Activated T-cell treated with anti-CD3 and anti-CD28 coated beads, Interleukin-2, amount 50 U/mL, for 72 hours (primary cell): ENCODE results near the gene SLC4A4. TPM values are rescaled to one million over a fixed set of nuclear protein-coding genes. Genes with fewer than 3 reads are reported as not detected.

Experiments used
- ATAC-seq, 2 donors: fragments of 150-1000 bp; cut with Tn5 transposase; replicated peaks in 1 of 2; 2 replicates each; pipeline ENCODE4 v1.10.0; 2021; ENCODE audit warnings: moderate library complexity in 2 of 2, mild to moderate bottlenecking in 1 of 2
- DNase-seq, 2 donors: peaks; one replicate each; pipeline ENCODE4 v3.0.0; 2021 to 2022; ENCODE audit warnings: mixed read lengths in 1 of 2
- H3K27ac Mint-ChIP-seq: one replicate; pipeline ENCODE4 v1.8.0; 2022; ENCODE audit warnings: mild to moderate bottlenecking, moderate library complexity, mixed read lengths
- H3K27me3 Mint-ChIP-seq: one replicate; pipeline ENCODE4 v1.8.0; 2022; ENCODE audit warnings: low read depth, mixed read lengths
- H3K36me3 Mint-ChIP-seq, 2 donors: one replicate each; pipeline ENCODE4 v1.8.0; 2022; ENCODE audit warnings: mixed read lengths in 2 of 2, mild to moderate bottlenecking in 1 of 2; ENCODE audit not compliant: insufficient read depth in 2 of 2
- H3K4me1 Mint-ChIP-seq: one replicate; pipeline ENCODE4 v1.8.0; 2022; ENCODE audit warnings: low read depth, mixed read lengths
- H3K4me3 Mint-ChIP-seq, 2 donors: one replicate each; pipeline ENCODE4 v1.8.0; 2022; ENCODE audit warnings: mild to moderate bottlenecking in 2 of 2, mixed read lengths in 2 of 2, moderate library complexity in 2 of 2
- H3K9me3 Mint-ChIP-seq, 2 donors: one replicate each; pipeline ENCODE4 v1.8.0; 2022; ENCODE audit warnings: mixed read lengths in 2 of 2
- total RNA-seq, 2 donors: library from RNA; stranded (reverse); gene quantifications; one replicate each; pipeline ENCODE4 v1.2.3, GENCODE V29; 2022

The SLC4A4 gene
- total RNA-seq, 2 donors from 2014 or later: 0.26 to 0.46 TPM

DNA sequence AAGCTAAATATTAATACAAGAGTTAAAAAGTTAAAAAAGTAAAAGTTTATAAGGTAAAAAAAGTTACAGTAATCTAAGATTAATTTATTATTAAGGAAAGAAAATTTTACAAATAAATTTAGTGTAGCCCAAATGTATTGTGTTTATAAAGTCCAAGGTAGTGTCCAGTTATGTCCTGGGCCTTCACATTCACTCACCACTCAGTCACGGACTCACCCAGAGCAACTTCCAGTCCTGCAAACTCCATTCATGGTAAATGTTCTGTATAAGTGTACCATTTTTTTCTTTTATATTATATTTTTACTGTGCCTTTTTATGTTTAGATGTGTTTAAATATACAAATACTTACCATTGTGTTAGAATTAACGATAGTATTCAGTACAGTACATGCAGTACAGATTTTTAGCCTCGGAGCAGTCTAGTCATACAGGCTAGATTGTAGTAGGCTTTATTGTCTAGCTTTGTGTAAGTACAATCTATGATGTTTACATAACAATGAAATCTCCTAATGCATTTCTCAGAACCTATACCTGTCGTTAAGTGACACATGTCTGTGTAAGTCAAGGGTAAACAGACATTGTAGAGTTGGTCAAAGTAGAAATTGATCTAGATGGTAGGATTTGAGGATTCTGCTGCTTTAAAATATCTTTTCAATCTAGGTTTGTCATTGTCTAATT lies 247.4 kb downstream of the SLC4A4 start:
- H3K4me3 Mint-ChIP-seq: no peak overlapping the region
- no peak for ATAC-seq
- peaks cover 2 to 5% of the 10 kb centered on the region in 2 donors for H3K9me3 Mint-ChIP-seq
- no peak overlapping the region for H3K27ac Mint-ChIP-seq
- no peaks in the 10 kb centered on the region for H3K36me3 Mint-ChIP-seq
- H3K4me1 Mint-ChIP-seq: no peaks in the 10 kb centered on the region
- no peak for DNase-seq
- H3K27me3 Mint-ChIP-seq: peaks cover 5% of the 10 kb centered on the region

DNA sequence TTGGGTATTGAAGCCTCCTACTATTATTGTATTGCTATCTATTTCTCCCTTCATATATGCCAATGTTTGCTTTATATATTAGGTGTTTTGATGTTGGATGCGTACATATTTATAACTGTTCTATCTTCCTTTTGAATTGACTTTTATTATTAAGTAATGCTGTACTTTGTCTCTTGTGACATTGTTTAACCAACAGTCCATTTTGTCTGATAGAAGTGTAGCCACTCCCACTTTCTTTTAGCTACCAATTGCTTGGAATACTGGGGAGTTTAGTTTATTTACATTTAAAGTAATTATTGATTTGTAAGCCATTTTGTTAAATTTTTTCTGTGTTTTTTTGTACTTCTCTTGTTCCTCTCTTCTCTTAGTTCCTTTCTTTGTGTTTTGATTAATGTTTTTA lies 249.2 kb downstream of the SLC4A4 start:
- Mint-ChIP-seq H3K9me3 (peaks cover 0 to 3% of the 10 kb centered on the region in 2 donors), H3K27me3 (peaks cover 5% of the 10 kb centered on the region), H3K4me3 (no peak overlapping the region), H3K4me1 (no peaks in the 10 kb centered on the region), H3K27ac (no peak overlapping the region), H3K36me3 (no peaks in the 10 kb centered on the region)
- ATAC-seq (no peak), DNase-seq (no peak)

DNA sequence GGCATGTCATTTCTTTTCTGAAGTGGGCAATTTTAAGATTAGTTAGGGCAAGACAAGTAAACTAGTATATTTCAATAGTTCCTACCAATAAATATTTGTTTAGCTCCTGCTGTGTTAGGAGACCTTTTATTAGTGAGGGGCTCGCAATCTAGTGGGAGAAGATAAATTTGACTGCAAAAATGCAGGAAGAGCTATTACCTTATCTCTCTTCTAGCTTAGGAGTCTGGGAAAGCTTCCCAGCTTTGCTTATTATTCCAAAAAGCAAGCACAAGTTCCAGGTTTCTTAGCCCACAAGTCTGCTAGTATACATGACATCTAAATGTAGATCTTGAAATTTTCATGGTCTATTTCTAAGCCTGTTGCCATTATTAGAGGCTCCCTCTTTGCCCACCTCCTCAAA lies 254.0 kb downstream of the SLC4A4 start:
- Mint-ChIP-seq H3K4me1 (no peaks in the 10 kb centered on the region), H3K9me3 (peaks cover 0 to 3% of the 10 kb centered on the region in 2 donors), H3K4me3 (no peak overlapping the region), H3K36me3 (no peaks in the 10 kb centered on the region), H3K27me3 (peaks cover 5% of the 10 kb centered on the region), H3K27ac (no peak overlapping the region)
- DNase-seq (no peak), ATAC-seq (no peak)

DNA sequence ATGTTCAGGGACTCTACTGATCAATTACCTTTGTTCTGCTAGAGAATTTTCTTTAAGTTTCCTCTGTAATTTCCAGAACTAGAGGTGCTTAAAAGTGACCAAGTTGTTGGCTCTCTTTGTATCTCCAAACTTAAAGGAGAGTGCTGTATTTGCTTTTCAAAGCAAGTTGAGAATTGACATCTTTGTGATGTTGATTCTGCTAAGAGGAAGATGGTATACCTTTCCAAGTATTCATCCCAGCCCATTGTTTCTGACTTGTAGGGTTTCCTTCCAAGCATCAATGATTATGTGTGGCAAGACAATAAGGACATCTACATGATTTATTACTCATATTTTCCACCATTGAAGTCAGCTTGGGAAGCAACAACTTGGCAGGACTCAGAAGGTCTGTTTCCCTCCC lies 254.5 kb downstream of the SLC4A4 start:
- ATAC-seq (no peak), DNase-seq (no peak)
- Mint-ChIP-seq H3K36me3 (no peaks in the 10 kb centered on the region), H3K27ac (no peak overlapping the region), H3K9me3 (peaks cover 0 to 3% of the 10 kb centered on the region in 2 donors), H3K4me1 (no peaks in the 10 kb centered on the region), H3K27me3 (peaks cover 10% of the 10 kb centered on the region), H3K4me3 (no peak overlapping the region)

DNA sequence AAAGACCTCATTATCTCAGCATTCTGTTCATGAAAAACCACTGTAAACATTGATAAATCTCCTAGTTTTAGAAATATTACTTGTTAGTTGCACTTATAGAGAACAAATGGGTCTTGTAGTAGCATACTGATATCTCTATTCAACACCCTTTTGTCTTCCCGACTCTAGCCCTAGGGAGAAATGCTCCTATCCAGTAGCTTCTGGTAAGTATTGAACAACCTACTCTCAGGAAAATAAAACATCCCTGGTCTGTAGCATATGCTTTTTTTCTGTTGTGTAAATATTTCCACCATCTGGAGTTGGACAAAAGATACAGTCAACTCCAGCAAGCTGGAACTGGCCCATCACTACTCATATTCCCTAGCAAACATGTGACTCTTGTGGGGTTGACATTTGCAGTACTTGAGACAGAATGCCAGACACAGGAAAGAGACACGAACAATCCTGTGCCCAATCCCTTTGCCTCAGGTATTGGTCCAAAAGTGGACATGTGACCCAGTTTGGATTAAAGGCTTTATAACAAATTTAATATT lies 256.8 kb downstream of the SLC4A4 start:
- DNase-seq (no peak), ATAC-seq (no peak)
- Mint-ChIP-seq H3K36me3 (no peaks in the 10 kb centered on the region), H3K9me3 (no peaks in the 10 kb centered on the region), H3K4me3 (no peak overlapping the region), H3K4me1 (no peaks in the 10 kb centered on the region), H3K27ac (no peak overlapping the region), H3K27me3 (peaks cover 6% of the 10 kb centered on the region)

DNA sequence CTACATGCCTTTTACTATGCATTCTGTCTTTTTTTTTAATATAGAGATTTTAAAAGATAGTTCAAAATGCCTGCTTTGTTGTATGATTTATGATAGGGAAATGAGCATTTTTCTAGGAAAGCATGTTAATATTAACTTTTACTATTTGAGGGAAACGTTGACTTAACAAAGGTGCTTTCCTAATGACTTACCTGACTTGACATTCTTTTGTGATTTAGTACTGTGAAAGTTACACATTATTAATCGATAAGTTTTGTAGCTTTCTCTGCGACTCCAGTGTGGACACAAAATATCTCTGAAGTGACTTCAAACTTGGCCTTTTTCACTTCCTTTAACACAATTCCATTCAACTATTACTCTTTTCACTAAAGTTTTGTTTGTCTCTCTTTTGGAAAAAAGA lies 260.8 kb downstream of the SLC4A4 start:
- DNase-seq: no peak
- Mint-ChIP-seq H3K36me3 (no peaks in the 10 kb centered on the region), H3K27ac (no peak overlapping the region), H3K27me3 (peaks cover 6% of the 10 kb centered on the region), H3K4me1 (no peaks in the 10 kb centered on the region), H3K9me3 (no peaks in the 10 kb centered on the region), H3K4me3 (no peak overlapping the region)
- ATAC-seq: no peak

DNA sequence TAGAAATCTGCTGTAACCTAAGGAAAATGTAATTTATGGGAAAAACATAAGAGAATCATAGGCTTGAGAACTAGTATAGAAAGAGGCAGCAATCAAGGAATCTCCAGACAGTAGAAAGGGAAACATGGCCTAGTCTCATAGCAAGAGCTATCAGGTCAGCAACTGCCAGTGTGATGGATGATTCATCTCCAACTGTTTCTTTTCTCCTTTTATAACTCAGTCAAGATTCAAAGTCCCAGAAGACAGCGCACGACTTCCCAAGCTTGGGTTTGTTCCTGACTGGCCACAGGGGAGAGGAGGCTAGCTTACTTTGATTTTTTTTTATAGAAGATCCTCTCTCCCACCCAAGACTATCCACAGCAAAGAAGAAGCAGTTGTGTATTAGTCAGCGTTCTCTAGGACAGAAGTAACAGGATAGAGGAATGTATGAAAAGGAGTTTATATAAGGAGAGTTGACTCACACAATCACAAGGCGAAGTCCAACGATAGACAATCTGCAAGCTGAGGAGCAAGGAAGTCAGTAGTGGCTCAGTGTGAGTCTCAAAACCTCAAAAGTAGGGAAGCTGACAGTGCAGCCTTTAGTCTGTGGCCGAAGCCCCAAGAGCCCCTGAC lies 263.6 kb downstream of the SLC4A4 start:
- H3K4me3 Mint-ChIP-seq: no peak overlapping the region
- peaks cover 0 to 1% of the 10 kb centered on the region in 2 donors for H3K36me3 Mint-ChIP-seq
- H3K4me1 Mint-ChIP-seq: no peaks in the 10 kb centered on the region
- H3K27me3 Mint-ChIP-seq: peaks cover 8% of the 10 kb centered on the region
- DNase-seq (no peak), ATAC-seq (no peak)
- no peak overlapping the region for H3K27ac Mint-ChIP-seq
- peaks cover under 1 to 3% of the 10 kb centered on the region in 2 donors for H3K9me3 Mint-ChIP-seq

DNA sequence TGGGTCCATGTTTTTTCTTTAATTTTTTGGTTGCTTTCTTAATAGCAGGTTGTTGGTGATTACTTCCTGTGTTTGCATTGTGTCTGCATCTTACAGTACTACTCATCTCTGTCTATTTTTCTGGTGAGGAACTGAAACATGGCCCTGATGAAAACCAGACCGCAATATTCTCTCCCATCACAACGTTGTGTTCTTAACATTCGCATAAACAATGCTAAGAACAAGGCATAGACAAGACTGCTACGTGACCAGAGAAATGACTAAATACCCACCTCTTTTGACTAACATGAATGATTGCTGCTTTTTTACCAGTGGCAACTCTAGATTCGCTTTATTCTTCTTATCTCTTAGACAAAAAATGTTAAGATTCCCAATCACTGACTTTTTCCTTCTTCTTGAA lies 266.0 kb downstream of the SLC4A4 start:
- ATAC-seq (no peak), DNase-seq (no peak)
- H3K36me3 Mint-ChIP-seq: peaks cover 2 to 4% of the 10 kb centered on the region in 2 donors
- H3K27me3 Mint-ChIP-seq: peaks cover 8% of the 10 kb centered on the region
- peaks cover 4 to 6% of the 10 kb centered on the region in 2 donors for H3K9me3 Mint-ChIP-seq
- H3K4me3 Mint-ChIP-seq: no peak overlapping the region
- H3K4me1 Mint-ChIP-seq: no peaks in the 10 kb centered on the region
- no peak overlapping the region for H3K27ac Mint-ChIP-seq

DNA sequence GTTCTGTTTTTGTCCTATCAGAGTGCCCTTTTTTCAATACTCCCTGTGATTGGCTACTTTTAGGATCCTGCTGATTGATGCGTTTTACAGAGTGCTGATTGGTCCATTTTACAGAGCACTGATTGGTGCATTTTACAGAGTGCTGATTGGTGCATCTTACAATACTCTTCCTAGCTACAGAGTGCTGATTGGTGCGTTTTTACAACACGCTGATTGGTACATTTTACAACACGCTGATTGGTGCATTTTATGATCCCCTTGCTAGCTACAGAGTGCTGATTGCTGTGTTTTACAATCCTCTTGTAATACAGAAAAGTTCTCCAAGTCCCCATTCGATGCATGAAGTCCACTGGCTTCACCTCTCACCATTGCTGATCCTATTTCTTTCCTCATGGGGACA lies 268.3 kb downstream of the SLC4A4 start:
- Mint-ChIP-seq H3K27me3 (peaks cover 8% of the 10 kb centered on the region), H3K27ac (no peak overlapping the region), H3K4me3 (no peak overlapping the region), H3K36me3 (peaks cover 2 to 4% of the 10 kb centered on the region in 2 donors), H3K9me3 (peaks cover 4 to 6% of the 10 kb centered on the region in 2 donors), H3K4me1 (no peaks in the 10 kb centered on the region)
- DNase-seq (no peak), ATAC-seq (no peak)

DNA sequence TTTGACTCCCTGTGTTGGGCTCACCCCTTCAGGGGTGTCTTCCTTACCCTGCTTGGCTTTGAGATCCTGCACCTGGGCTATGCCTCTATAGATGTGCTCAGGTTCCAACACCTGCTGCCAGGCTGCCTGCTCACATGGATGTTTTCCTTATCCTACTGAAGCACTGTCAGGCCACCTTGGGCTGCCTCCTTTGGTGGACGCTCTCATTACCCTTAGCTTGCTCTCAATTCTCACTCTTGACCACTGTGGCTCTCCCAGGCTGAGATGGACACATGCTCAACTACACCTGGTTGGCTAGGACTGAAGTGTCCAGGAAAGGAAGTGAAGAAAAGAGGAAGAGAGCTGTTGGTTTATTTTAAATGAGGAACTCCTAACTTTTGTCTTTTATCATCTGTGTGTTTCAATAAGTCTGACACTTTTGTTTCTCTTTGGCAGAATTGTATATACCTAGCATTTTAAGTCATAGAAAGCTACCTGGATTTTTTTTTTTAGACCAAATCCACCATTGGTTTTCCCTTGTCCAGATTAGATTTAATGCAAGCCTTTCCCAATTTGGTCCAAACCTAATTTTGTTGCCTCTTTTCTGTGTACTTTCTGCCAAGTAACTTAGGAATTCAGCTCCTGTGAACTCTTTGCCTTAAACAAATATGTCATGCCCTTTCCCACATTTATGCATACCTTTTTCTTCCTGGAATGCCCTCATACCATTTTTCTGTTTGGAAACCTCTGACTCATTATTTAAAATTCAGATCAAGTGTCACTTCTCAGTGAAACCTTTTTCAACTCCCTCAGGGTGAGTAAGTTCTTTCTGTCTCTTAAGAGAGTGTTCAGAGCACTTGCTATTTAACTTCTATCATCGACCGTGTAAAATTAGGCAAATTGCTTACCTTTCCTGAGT lies 269.2 kb downstream of the SLC4A4 start:
- ATAC-seq: no peak
- Mint-ChIP-seq H3K4me3 (no peak overlapping the region), H3K9me3 (peaks cover 4 to 6% of the 10 kb centered on the region in 2 donors), H3K36me3 (peaks cover 2 to 4% of the 10 kb centered on the region in 2 donors), H3K27ac (no peak overlapping the region), H3K27me3 (peaks cover 8% of the 10 kb centered on the region), H3K4me1 (no peaks in the 10 kb centered on the region)
- DNase-seq: no peak

DNA sequence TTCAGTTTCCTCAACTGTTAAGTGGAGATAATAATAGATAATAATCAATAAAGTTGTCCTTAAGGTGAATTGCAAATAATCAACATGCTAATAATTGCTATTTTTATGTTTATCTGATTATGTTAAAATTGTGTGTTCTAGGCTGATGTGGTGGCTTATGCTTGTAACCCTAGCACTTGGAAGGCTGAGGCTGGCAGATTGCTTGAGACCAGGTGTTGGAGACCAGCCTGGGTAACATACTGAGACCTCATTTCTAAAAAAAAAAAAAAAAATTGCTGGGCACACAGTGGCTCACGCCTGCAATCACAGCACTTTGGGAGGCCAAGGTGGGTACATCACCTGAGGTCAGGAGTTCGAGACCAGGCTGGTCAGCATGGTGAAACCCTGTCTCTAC lies 269.9 kb downstream of the SLC4A4 start:
- DNase-seq: no peak
- ATAC-seq: no peak
- Mint-ChIP-seq H3K27me3 (peaks cover 8% of the 10 kb centered on the region), H3K27ac (no peak overlapping the region), H3K4me3 (no peak overlapping the region), H3K4me1 (no peaks in the 10 kb centered on the region), H3K36me3 (peaks cover 2 to 4% of the 10 kb centered on the region in 2 donors), H3K9me3 (peaks cover 4 to 6% of the 10 kb centered on the region in 2 donors)

DNA sequence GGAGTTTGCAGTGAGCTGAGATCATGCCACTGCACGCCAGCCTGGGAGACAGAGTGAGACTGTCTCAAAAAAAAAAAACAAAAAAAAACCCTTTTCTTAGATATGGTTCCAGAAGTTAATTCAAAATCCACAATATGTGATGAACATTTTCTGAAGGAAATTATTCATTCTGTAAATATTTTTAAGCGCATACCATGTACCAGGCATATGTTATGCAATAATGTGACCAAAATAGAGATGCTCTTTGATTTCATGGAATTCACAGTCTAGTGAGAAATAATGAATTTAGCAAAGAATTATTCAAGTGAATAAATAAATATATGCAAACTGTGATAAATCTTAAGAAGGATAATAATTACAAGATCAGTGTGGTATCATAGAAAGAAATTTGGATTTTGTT lies 270.3 kb downstream of the SLC4A4 start:
- ATAC-seq (no peak), DNase-seq (no peak)
- Mint-ChIP-seq H3K36me3 (peaks cover 2 to 4% of the 10 kb centered on the region in 2 donors), H3K4me1 (no peaks in the 10 kb centered on the region), H3K9me3 (peaks cover 4 to 6% of the 10 kb centered on the region in 2 donors), H3K4me3 (no peak overlapping the region), H3K27me3 (peaks cover 8% of the 10 kb centered on the region), H3K27ac (no peak overlapping the region)

DNA sequence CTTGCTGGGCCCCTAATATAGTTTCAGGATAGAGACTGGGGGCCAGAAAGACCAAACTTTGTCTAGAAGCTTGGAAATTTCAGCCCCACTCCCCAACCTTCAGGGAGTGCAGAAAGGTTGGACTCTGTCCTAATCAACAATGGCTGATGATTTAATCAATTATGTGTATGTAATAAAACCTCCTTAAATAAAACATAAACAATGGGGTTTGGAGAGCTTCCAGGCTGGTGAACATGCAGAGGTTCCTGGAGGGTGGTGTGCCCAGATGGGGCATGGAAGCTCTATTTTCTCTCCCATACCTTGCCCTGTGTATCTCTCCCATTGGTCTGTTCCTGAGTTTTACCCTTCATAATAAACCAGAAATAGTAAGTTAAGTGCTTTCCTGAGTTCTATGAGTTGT lies 270.8 kb downstream of the SLC4A4 start:
- Mint-ChIP-seq H3K27me3 (peaks cover 8% of the 10 kb centered on the region), H3K4me3 (no peak overlapping the region)

More for the DNA sequence above, 270.8 kb downstream of the SLC4A4 start:
- Mint-ChIP-seq H3K27ac (no peak overlapping the region), H3K4me1 (no peaks in the 10 kb centered on the region), H3K36me3 (peaks cover 2 to 4% of the 10 kb centered on the region in 2 donors), H3K9me3 (peaks cover 4 to 6% of the 10 kb centered on the region in 2 donors)
- ATAC-seq (no peak), DNase-seq (no peak)
